Activated CD4-positive, alpha-beta T cell treated with anti-CD3 and anti-CD28 coated beads, Interleukin-2, amount 50 U/mL, for 1 hour (primary cell): Measurements from ENCODE around the gene SKOR2.
A peak's percentile ranks its signal among the peaks of the same experiment; 100 is the strongest.
"Not testable (repeated sequence)": the region's sequence is repeated elsewhere in the genome, so short reads cannot be mapped to it uniquely, and the experiment has no call there.

ENCODE experiments used
- DNase-seq: peaks from one replicate; pipeline ENCODE4 v3.0.0-alpha.2; 2020

SKOR2 gene

DNA sequence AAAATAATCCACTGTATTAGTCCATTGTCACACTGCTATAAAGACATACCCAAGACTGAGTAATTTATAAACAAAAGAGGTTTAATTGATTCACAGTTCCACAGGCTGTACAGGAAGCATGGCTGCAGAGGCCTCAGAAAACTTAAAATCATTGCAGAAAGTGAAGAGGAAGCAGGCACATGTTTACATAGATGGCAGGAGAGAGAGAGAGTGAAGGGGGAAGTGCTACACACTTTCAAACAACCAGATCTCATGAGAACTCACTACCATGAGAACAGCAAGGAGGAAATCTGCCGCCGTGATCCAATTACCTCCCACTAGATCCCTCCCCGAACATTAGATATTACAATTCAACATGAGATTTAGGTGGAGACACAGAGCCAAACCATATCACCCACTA, 55.5 kb downstream of the SKOR2 start:
- not testable (repeated sequence) for DNase-seq

GRCh38 chr18:47191961-47192360, 59.5 kb downstream of the SKOR2 start:
- no peak for DNase-seq

- no peak for DNase-seq
These were observed 63.7 kb downstream of the SKOR2 start for GRCh38 chr18:47187721-47188120.

- DNase-seq: no peak
These were observed 66.9 kb downstream of the SKOR2 start for GRCh38 chr18:47184419-47185050.

DNA sequence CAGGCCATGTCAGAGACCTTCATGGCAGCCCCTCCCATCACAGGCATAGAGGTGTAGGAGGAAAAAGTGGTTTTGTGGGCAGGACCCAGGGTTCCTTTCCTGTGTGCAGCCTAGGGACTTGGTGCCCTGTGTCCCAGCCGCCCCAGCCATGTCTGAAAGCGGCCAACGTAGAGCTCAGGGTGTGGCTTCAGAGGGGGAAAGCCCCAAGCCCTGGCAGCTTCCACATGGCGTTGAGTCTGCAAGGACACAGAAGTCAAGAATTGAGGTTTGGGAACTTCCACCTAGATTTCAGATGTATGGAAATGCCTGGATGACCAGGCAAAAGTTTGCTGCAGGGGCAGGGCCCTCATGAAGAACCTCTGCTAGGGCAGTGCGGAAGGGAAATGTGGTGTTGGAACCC, 69.3 kb downstream of the SKOR2 start:
- not testable (repeated sequence) for DNase-seq

- DNase-seq: no peak
These were observed 70.7 kb downstream of the SKOR2 start for GRCh38 chr18:47180765-47181164.

DNA sequence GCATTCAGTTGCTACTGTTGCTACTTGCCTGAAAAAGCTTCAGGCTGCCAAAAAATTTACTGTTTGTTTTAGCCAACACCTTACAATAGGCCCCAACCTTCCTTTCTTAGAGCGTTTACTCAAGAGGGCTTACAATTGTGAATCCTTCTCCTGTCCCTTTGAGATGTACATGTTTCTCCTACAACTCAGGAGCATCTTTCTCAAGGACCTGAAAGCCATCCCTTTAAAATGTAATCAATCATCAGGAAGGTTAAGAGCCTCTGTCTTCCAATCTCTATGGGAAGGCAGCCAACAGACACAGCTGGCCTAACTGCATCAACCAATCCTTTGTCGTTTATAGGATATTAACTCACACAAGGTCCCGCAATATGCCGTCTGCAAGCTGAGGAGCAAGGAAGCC, 71.9 kb downstream of the SKOR2 start:
- DNase-seq: no peak

GRCh38 chr18:47175898-47176575, 75.4 kb downstream of the SKOR2 start, which contains the start of gene IER3IP1:
Gene IER3IP1 (minus strand): TSS chr18:47176364. CDS start chr18:47176277, 87 bp downstream.
- DNase-seq: peak; percentile 85

GRCh38 chr18:47175283-47175897, 76.1 kb downstream of the SKOR2 start:
- no peak for DNase-seq

DNA sequence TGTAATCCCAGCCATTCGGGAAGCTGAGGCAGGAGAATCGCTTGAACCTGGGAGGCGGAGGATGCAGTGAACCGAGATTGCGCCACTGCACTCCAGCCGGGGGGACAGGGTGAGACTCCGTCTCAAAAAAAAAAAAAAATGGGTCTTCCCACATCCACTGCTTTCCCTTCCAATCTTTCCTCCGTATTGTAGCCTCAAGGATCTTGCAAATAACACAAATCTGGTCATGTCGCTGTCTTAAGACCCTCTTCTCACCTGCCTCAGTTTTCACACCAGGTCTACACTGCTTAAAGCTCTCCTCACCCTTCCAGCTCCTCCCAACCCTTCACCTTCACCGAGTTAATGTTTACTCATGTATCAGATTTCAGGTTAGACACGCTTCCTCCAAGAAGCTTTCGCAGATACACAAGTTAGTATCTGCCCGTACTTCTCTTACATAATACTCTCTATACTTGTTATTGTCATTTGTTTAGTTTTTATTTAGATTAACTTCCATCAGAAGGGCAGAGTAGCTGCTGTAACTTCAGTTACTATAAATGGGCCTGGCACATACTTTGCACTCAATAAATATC, 76.8 kb downstream of the SKOR2 start:
- DNase-seq: no peak

GRCh38 chr18:47172476-47172875, 79.0 kb downstream of the SKOR2 start:
- no peak for DNase-seq

GRCh38 chr18:47168913-47169312, 82.5 kb downstream of the SKOR2 start:
- no peak for DNase-seq

- DNase-seq: no peak
These were observed 83.0 kb downstream of the SKOR2 start for GRCh38 chr18:47168509-47168908.

- DNase-seq: no peak
These were observed 85.2 kb downstream of the SKOR2 start for GRCh38 chr18:47166294-47166693.

- no peak for DNase-seq
These were observed 88.2 kb downstream of the SKOR2 start for GRCh38 chr18:47163241-47163640.

DNA sequence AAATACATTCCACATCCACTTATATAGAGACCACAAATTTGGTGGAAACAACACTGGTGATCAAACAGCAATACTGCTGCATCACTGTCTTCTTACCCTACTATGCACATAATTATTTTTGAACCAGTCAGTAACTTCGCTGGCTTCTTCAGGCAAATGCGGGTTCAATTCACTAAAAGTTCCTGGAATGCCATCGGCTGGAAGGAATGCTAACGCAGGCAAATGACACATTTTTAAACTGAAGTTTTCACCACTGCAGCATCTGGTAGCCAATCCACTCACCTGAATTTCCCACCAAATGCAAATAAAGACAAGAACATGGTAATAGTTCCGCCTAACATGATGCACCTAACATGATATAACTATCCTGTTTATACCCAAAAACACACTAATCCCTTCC, 91.2 kb downstream of the SKOR2 start:
- no peak for DNase-seq

DNA sequence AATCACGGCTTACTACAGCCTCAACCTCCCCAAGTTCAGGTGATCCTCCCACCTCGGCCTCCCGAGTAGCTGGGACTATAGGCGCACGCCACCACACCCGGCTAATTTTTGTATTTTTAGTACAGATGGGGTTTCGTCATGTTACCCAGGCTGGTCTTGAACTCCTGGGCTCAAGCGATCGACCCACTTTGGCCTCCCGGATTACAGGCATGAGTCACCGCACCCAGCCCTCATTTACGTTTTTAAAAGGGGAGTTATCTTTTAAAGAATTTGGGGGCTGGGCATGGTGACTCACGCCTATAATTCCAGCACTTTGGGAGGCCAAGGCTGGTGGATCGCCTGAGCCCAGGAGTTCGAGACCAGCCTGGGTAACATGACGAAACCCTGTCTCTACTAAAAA, 93.1 kb downstream of the SKOR2 start:
- DNase-seq: not testable (repeated sequence)
